ENCODE data around the gene TSTD2.

The TSTD2 gene

GRCh38 chr9:97617939-97618416 is 15.2 kb downstream of the TSTD2 start:
- H3K27ac ChIP-seq: no peak overlapping the region
- TF ChIP-seq CTCF (IDR thresholded peaks at IDR 0.05): no peak
- no peak overlapping the region for H3K4me3 ChIP-seq
- no peak for DNase-seq (ENCODE audit: low spot score)

- Histone ChIP-seq H3K4me3 (no peak overlapping the region), H3K27ac (no peak overlapping the region)
- no peak for DNase-seq (ENCODE audit: low spot score)
- peak; percentile 69 for TF ChIP-seq CTCF (IDR thresholded peaks at IDR 0.05)
Measured at GRCh38 chr9:97615439-97616072, 17.6 kb downstream of the TSTD2 start.

- Histone ChIP-seq H3K4me3 (no peak overlapping the region), H3K27ac (no peak overlapping the region)
- DNase-seq (ENCODE audit: low spot score): no peak
- no peak for TF ChIP-seq CTCF (IDR thresholded peaks at IDR 0.05)
Measured at GRCh38 chr9:97604901-97605645, 28.1 kb downstream of the TSTD2 start.

GRCh38 chr9:97602430-97602829 is 30.7 kb downstream of the TSTD2 start:
- TF ChIP-seq CTCF (IDR thresholded peaks at IDR 0.05): no peak
- no peak for DNase-seq (ENCODE audit: low spot score)
- Histone ChIP-seq H3K4me3 (no peak overlapping the region), H3K27ac (no peak overlapping the region)

DNA sequence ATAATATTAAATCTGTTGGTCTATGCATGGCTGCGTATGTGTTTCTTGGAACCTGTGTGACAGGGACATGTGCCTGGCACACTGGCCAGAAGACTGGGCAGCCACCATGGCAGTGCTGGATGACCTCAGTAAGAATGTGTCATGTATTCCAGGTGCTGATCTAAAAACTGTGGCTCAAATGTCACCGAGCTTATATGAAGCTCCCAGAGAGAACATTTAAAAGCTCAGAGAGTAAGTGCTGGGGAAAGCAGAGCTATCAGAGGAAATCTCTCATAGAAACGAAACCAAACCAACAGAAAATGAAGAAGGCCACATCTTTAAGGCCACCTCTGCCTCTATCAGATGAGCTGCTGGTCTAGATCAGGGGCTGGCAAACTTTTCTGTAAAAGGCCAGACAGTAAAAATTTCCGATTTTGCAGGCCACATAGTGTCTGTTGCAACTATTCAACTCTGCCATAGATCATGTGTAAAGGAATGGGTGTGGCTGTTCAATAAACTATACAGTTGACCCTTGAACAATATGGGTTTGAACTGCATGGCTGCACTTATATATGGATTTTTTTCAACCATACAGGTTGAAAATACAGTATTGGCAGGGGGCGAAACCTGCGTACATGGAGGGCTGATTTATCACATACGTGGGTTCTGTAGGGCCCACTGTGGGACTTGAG is 31.8 kb downstream of the TSTD2 start:
- no peak for TF ChIP-seq CTCF (IDR thresholded peaks at IDR 0.05)
- no peak for DNase-seq (ENCODE audit: low spot score)
- H3K4me3 ChIP-seq: no peak overlapping the region
- H3K27ac ChIP-seq: no peak overlapping the region

DNA sequence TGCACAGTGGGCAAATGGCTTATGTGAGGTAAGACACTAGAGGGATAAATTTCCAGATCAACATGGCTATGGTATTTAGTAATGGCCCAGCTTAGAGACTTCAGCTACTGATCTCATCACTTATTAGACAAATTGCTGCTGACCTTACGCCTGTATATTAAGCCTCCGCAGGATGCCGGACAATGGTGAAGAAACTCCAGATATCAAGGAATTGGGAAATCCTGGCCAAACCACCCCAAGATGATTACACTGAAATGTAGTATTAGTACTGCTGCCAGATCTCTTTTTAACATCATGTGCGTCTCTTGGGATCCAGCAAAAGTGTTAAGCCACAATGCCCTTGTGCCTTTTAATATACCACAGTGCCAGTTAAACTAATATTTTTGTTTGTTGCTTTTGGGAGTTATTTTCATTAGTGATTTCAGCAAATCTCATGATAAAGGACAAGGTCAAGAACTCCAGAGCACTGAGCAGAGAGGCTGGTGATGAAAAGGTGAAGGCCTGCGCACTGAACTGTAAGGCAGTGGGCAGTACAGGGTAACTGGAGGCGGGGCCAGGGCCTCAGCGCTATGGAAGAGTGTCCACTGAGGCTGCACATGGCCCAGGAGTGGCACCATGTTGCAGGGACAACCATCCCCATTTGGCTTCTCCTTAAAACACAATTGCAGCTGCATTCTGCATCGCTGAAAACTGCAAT is 32.5 kb downstream of the TSTD2 start:
- no peak overlapping the region for H3K4me3 ChIP-seq
- DNase-seq (ENCODE audit: low spot score): no peak
- H3K27ac ChIP-seq: peak overlapping the region in 1 of 2 donors; percentile 3
- no peak for TF ChIP-seq CTCF (IDR thresholded peaks at IDR 0.05)
